A673 (cell line): Measurements from ENCODE around the gene C20orf144. TPM values are rescaled to one million over a fixed set of nuclear protein-coding genes. Genes with fewer than 3 reads are reported as not detected.

ENCODE experiments used
- BruUV-seq: library from RNA; stranded (reverse); fragments of 400-500 nt; replicated peaks from 2 replicates; lab custom pipeline; 2021; lab: Mats Ljungman, UMichigan
- CTCF ChIA-PET: fragments of 300-600 bp; sonication (Branson Sonifier 250); formaldehyde crosslinking; loops from one replicate; lab custom pipeline; 2022; ENCODE audit warnings: antibody characterized with exemption; lab: Charles Lee
- POLR2A ChIA-PET: fragments of 300-600 bp; sonication (Branson Sonifier 250); formaldehyde crosslinking; loops from one replicate; lab custom pipeline; 2022; ENCODE audit warnings: antibody characterized with exemption; ENCODE audit not compliant: low non-redundant PET; lab: Charles Lee
- DNase-seq: peaks from one replicate; pipeline ENCODE4 v3.0.0-alpha.2; 2015; ENCODE audit warnings: low spot score
- H3K27ac ChIP-seq: fragments of 200-600 bp; sonication (generic); 2 replicates; pipeline ENCODE4 v1.5.1; 2016; ENCODE audit warnings: mixed run types, low read depth, mild to moderate bottlenecking, mixed read lengths, antibody characterized with exemption, low read length; ENCODE audit not compliant: poor library complexity, severe bottlenecking
- H3K27me3 ChIP-seq: fragments of 200-600 bp; sonication (generic); replicated peaks from 2 replicates; pipeline ENCODE4 v1.6.1; 2017; ENCODE audit warnings: mixed run types, low read depth, mild to moderate bottlenecking, mixed read lengths, antibody characterized with exemption, low read length; ENCODE audit not compliant: insufficient read depth, poor library complexity
- H3K36me3 ChIP-seq: fragments of 200-600 bp; sonication (generic); 2 replicates; pipeline ENCODE4 v1.6.1; 2016; ENCODE audit warnings: mixed run types, mild to moderate bottlenecking, mixed read lengths, antibody characterized with exemption, low read length; ENCODE audit not compliant: insufficient read depth, poor library complexity, severe bottlenecking
- H3K4me1 ChIP-seq: fragments of 200-600 bp; sonication (generic); 2 replicates; pipeline ENCODE4 v1.6.1; 2017; ENCODE audit warnings: mixed run types, mild to moderate bottlenecking, mixed read lengths, antibody characterized with exemption, low read length; ENCODE audit not compliant: insufficient read depth, poor library complexity, severe bottlenecking
- H3K4me3 ChIP-seq: fragments of 200-600 bp; sonication (generic); 2 replicates; pipeline ENCODE4 v1.5.1; 2016; ENCODE audit warnings: low read depth, mixed run types, mild to moderate bottlenecking, mixed read lengths, low read length; ENCODE audit not compliant: poor library complexity, severe bottlenecking
- H3K9me3 ChIP-seq: fragments of 200-600 bp; sonication (generic); 2 replicates; pipeline ENCODE4 v1.6.1; 2016; ENCODE audit warnings: mixed run types, low read depth, mild to moderate bottlenecking, mixed read lengths, antibody characterized with exemption, low read length; ENCODE audit not compliant: poor library complexity, severe bottlenecking
- CTCF ChIP-seq: fragments of 300-800, 200-600 bp; sonication (generic); conservative IDR thresholded peaks from 2 replicates; pipeline ENCODE4 v1.5.1; 2017; ENCODE audit warnings: low read depth, mild to moderate bottlenecking, antibody characterized with exemption, low read length, moderate library complexity, mixed read lengths
- EZH2 ChIP-seq: fragments of 200-600 bp; sonication (generic); IDR thresholded peaks from 2 replicates; pipeline ENCODE4 v1.6.1; 2017; ENCODE audit warnings: borderline replicate concordance, low read depth, mild to moderate bottlenecking, mixed read lengths, antibody characterized with exemption, low read length; ENCODE audit not compliant: poor library complexity, severe bottlenecking
- intact Hi-C: fragments of 100-400 bp; cut with micrococcal nuclease; formaldehyde crosslinking; loops from one replicate; pipeline ENCODE4 v1.10.0; 2022; ENCODE audit not compliant: unreplicated experiment
- total RNA-seq: library from RNA; stranded (reverse); gene quantifications from 2 replicates; pipeline ENCODE4 v1.2.3, GENCODE V29; 2021

Gene C20orf144
- total RNA-seq, 1 experiment from 2014 or later: 0.13 TPM

- Histone ChIP-seq H3K27ac (no peak overlapping the region), H3K36me3 (peaks cover 8% of the 10 kb centered on the region), H3K9me3 (no peaks in the 10 kb centered on the region), H3K4me1 (no peaks in the 10 kb centered on the region), H3K27me3 (no peaks in the 10 kb centered on the region), H3K4me3 (no peak overlapping the region)
- BruUV-seq: no TSS peak
- DNase-seq: no peak
- CTCF ChIA-PET: no interaction called here
- POLR2A ChIA-PET: no interaction called here
- TF ChIP-seq EZH2 (no peak), CTCF (no peak)
- intact Hi-C loops: no loop called here
These were observed 17.6 kb upstream of the C20orf144 start for GRCh38 chr20:33644313-33645071.

- Histone ChIP-seq H3K4me3 (no peak overlapping the region), H3K27me3 (no peaks in the 10 kb centered on the region), H3K36me3 (peaks cover 8% of the 10 kb centered on the region), H3K27ac (no peak overlapping the region), H3K4me1 (no peaks in the 10 kb centered on the region), H3K9me3 (no peaks in the 10 kb centered on the region)
- TF ChIP-seq EZH2: no peak
- no peak for TF ChIP-seq CTCF
- POLR2A ChIA-PET: no interaction called here
- CTCF ChIA-PET: no interaction called here
- no TSS peak for BruUV-seq
- no peak for DNase-seq
- intact Hi-C loops: no loop called here
These were observed 17.1 kb upstream of the C20orf144 start for GRCh38 chr20:33645072-33645358.

GRCh38 chr20:33645396-33645795 is 16.7 kb upstream of the C20orf144 start:
- no TSS peak for BruUV-seq
- no peak for TF ChIP-seq CTCF
- CTCF ChIA-PET: no interaction called here

More at GRCh38 chr20:33645396-33645795, 16.7 kb upstream of the C20orf144 start:
- POLR2A ChIA-PET: no interaction called here
- H3K27me3 ChIP-seq: no peaks in the 10 kb centered on the region
- intact Hi-C loops: no loop called here
- no peaks in the 10 kb centered on the region for H3K4me1 ChIP-seq
- no peak overlapping the region for H3K27ac ChIP-seq
- no peak for DNase-seq
- no peak overlapping the region for H3K4me3 ChIP-seq
- H3K9me3 ChIP-seq: no peaks in the 10 kb centered on the region
- peaks cover 6% of the 10 kb centered on the region for H3K36me3 ChIP-seq
